Measurements from ENCODE around the gene KCNAB1. TPM values are rescaled to one million over a fixed set of nuclear protein-coding genes. Genes with fewer than 3 reads are reported as not detected.

Gene KCNAB1
- total RNA-seq, 2 donors from 2014 or later, result 0.49 to 0.81 TPM

- no peaks in the 10 kb centered on the region for H3K27me3 Mint-ChIP-seq (ENCODE audit: insufficient read depth)
- WGBS, 2 experiments (ENCODE audit: insufficient coverage in 1 of 2, insufficient read length in 1 of 2), result 84 to 100% methylated on average over 1 of the region's 1 CpG
- no peak for DNase-seq
- H3K4me1 Mint-ChIP-seq, result no peaks in the 10 kb centered on the region
- no peaks in the 10 kb centered on the region for H3K36me3 Mint-ChIP-seq (ENCODE audit: low read depth)
- H3K4me3 Mint-ChIP-seq, result no peak overlapping the region
- no peak overlapping the region for H3K27ac Mint-ChIP-seq
- H3K9ac ChIP-seq (ENCODE audit: extremely low read depth, low read length, poor library complexity, severe bottlenecking), result no peak overlapping the region
- no peaks in the 10 kb centered on the region for H3K36me3 ChIP-seq (ENCODE audit: control insufficient read depth, insufficient read depth, low read length)
- TF ChIP-seq, protein P1, sequence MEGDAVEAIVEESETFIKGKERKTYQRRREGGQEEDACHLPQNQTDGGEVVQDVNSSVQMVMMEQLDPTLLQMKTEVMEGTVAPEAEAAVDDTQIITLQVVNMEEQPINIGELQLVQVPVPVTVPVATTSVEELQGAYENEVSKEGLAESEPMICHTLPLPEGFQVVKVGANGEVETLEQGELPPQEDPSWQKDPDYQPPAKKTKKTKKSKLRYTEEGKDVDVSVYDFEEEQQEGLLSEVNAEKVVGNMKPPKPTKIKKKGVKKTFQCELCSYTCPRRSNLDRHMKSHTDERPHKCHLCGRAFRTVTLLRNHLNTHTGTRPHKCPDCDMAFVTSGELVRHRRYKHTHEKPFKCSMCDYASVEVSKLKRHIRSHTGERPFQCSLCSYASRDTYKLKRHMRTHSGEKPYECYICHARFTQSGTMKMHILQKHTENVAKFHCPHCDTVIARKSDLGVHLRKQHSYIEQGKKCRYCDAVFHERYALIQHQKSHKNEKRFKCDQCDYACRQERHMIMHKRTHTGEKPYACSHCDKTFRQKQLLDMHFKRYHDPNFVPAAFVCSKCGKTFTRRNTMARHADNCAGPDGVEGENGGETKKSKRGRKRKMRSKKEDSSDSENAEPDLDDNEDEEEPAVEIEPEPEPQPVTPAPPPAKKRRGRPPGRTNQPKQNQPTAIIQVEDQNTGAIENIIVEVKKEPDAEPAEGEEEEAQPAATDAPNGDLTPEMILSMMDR (conservative IDR thresholded peaks at IDR 0.05), result no peak
- H3K27ac ChIP-seq (ENCODE audit: low read depth, low read length), result no peak overlapping the region
- no peaks in the 10 kb centered on the region for H3K9me3 ChIP-seq (ENCODE audit: control insufficient read depth, low read length)
- no peaks in the 10 kb centered on the region for H3K4me1 ChIP-seq (ENCODE audit: control insufficient read depth, insufficient read depth, low read length)
- no peak overlapping the region for H3K4me3 ChIP-seq (ENCODE audit: low read length)
- H3K9me3 Mint-ChIP-seq, result no peaks in the 10 kb centered on the region
- no peaks in the 10 kb centered on the region for H3K27me3 ChIP-seq (ENCODE audit: control insufficient read depth, insufficient read depth, low read length, poor library complexity, severe bottlenecking)
Measured at GRCh38 chr3:156525808-156526207, 405.4 kb downstream of the KCNAB1 start.

- Mint-ChIP-seq H3K4me1 (no peaks in the 10 kb centered on the region), H3K9me3 (no peaks in the 10 kb centered on the region), H3K4me3 (no peak overlapping the region), H3K27ac (no peak overlapping the region), H3K27me3 (ENCODE audit: insufficient read depth) (no peaks in the 10 kb centered on the region), H3K36me3 (ENCODE audit: low read depth) (no peaks in the 10 kb centered on the region)
- no CpG with 5 or more reads among the region's 1 CpG for WGBS, 2 experiments (ENCODE audit: insufficient coverage in 1 of 2, insufficient read length in 1 of 2)
- Histone ChIP-seq H3K9me3 (ENCODE audit: control insufficient read depth, low read length) (no peaks in the 10 kb centered on the region), H3K4me3 (ENCODE audit: low read length) (no peak overlapping the region), H3K4me1 (ENCODE audit: control insufficient read depth, insufficient read depth, low read length) (no peaks in the 10 kb centered on the region), H3K36me3 (ENCODE audit: control insufficient read depth, insufficient read depth, low read length) (no peaks in the 10 kb centered on the region), H3K27me3 (ENCODE audit: control insufficient read depth, insufficient read depth, low read length, poor library complexity, severe bottlenecking) (no peaks in the 10 kb centered on the region), H3K9ac (ENCODE audit: extremely low read depth, low read length, poor library complexity, severe bottlenecking) (no peak overlapping the region), H3K27ac (ENCODE audit: low read depth, low read length) (no peak overlapping the region)
- DNase-seq, result no peak
- TF ChIP-seq, protein P1 (conservative IDR thresholded peaks at IDR 0.05), result no peak
Measured at GRCh38 chr3:156527060-156527459, 406.7 kb downstream of the KCNAB1 start.

DNA sequence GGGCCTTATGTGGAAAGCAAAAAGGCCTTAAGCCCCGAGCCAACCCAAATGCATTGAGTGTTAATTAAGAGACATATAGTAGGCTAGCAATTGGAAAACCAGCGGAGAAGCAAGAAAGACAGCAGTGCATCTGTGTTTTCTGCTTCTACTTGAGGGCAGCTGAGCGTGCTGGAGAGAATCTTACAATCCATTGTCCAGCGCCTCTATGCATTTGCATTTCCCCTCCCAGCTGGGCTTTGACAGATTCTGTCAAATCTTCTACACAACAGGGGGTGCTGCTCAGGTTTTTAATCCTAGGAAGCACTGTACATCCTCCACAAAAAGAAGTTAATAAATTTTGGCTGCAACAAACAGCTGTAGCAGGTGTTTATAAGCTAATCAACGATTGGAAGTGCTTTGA, 410.6 kb downstream of the KCNAB1 start:
- H3K27ac ChIP-seq (ENCODE audit: low read depth, low read length), result no peak overlapping the region
- H3K36me3 Mint-ChIP-seq (ENCODE audit: low read depth), result no peaks in the 10 kb centered on the region
- H3K27me3 ChIP-seq (ENCODE audit: control insufficient read depth, insufficient read depth, low read length, poor library complexity, severe bottlenecking), result no peaks in the 10 kb centered on the region
- no peak overlapping the region for H3K4me3 ChIP-seq (ENCODE audit: low read length)
- H3K4me1 Mint-ChIP-seq, result peaks cover 22% of the 10 kb centered on the region
- H3K9me3 Mint-ChIP-seq, result no peaks in the 10 kb centered on the region
- no peaks in the 10 kb centered on the region for H3K27me3 Mint-ChIP-seq (ENCODE audit: insufficient read depth)
- no peak overlapping the region for H3K4me3 Mint-ChIP-seq
- no peak for DNase-seq
- no peaks in the 10 kb centered on the region for H3K36me3 ChIP-seq (ENCODE audit: control insufficient read depth, insufficient read depth, low read length)
- no peaks in the 10 kb centered on the region for H3K9me3 ChIP-seq (ENCODE audit: control insufficient read depth, low read length)
- peaks cover 6% of the 10 kb centered on the region for H3K4me1 ChIP-seq (ENCODE audit: control insufficient read depth, insufficient read depth, low read length)
- WGBS, 2 experiments (ENCODE audit: insufficient coverage in 1 of 2, insufficient read length in 1 of 2), result 90 to 91% methylated on average over 5 of the region's 5 CpGs
- H3K27ac Mint-ChIP-seq, result no peak overlapping the region
- no peak overlapping the region for H3K9ac ChIP-seq (ENCODE audit: extremely low read depth, low read length, poor library complexity, severe bottlenecking)
- TF ChIP-seq, protein P1 (conservative IDR thresholded peaks at IDR 0.05), result no peak

All from endodermal cell (in vitro differentiated cells).